Aorta (tissue), 5 donors: ENCODE measurements around the gene DMWD. TPM values are rescaled to one million over a fixed set of nuclear protein-coding genes. Genes with fewer than 3 reads are reported as not detected.

Source experiments
- ATAC-seq: fragments of 200-7000 bp; cut with Tn5 transposase; one replicate; pipeline ENCODE4 v1.9.1; 2022; ENCODE audit warnings: moderate library complexity; ENCODE audit not compliant: low FRiP score
- DNase-seq, 2 donors: peaks; one replicate each; pipeline ENCODE4 v3.0.0-alpha.2; 2020
- H3K27ac ChIP-seq, 2 donors: one replicate each; pipeline ENCODE4 v1.5.1; 2013; ENCODE audit warnings: low read length in 2 of 2, mild to moderate bottlenecking in 2 of 2, moderate library complexity in 2 of 2, control low read depth in 1 of 2, inconsistent platforms in 1 of 2, low read depth in 1 of 2
- H3K27me3 ChIP-seq, 2 donors: one replicate each; pipeline ENCODE4 v1.6.1; 2013; ENCODE audit warnings: control low read depth in 1 of 2, low read length in 1 of 2, mild to moderate bottlenecking in 1 of 2, moderate library complexity in 1 of 2; ENCODE audit not compliant: insufficient read depth in 2 of 2, control insufficient read depth in 1 of 2
- H3K36me3 ChIP-seq, 2 donors: one replicate each; pipeline ENCODE4 v1.6.1; 2013; ENCODE audit warnings: control low read depth in 1 of 2, low read length in 1 of 2, mild to moderate bottlenecking in 1 of 2; ENCODE audit not compliant: insufficient read depth in 2 of 2, control insufficient read depth in 1 of 2
- H3K4me1 ChIP-seq, 2 donors: one replicate each; pipeline ENCODE4 v1.6.1; 2013; ENCODE audit warnings: low read length in 2 of 2, control low read depth in 1 of 2, mild to moderate bottlenecking in 1 of 2, moderate library complexity in 1 of 2; ENCODE audit not compliant: insufficient read depth in 2 of 2, control insufficient read depth in 1 of 2
- H3K4me3 ChIP-seq, 2 donors: one replicate each; pipeline ENCODE4 v1.5.1; 2013; ENCODE audit warnings: low read length in 2 of 2, control low read depth in 1 of 2, mild to moderate bottlenecking in 1 of 2
- H3K9me3 ChIP-seq: one replicate; pipeline ENCODE4 v1.6.1; 2013; ENCODE audit warnings: mild to moderate bottlenecking, low read length; ENCODE audit not compliant: control insufficient read depth
- WGBS, 2 donors: extraction: QIAGEN DNeasy Blood & Tissue Kit; methylation state at CpG; one replicate each; pipeline ENCODE4 v1.1.7; 2013; 5-methylcytosine and 5-hydroxymethylcytosine counted together
- intact Hi-C, 2 donors: fragments of 100-400 bp; cut with DNase I; formaldehyde crosslinking; loops; one replicate each; pipeline versions ENCODE4 v1.14.2 to v1.15.0; 2022
- polyA plus RNA-seq, 2 donors: library from polyadenylated mRNA; stranded (reverse); fragments of 200-250 nt; gene quantifications; one replicate each; pipeline ENCODE4 v1.2.3, GENCODE V29; 2013
- total RNA-seq, 2 donors: library from RNA; stranded (reverse); fragmentation: NEBNext Ultra II Directional; extraction: Animal tissue kit (Norgen Biotek cat#: 25700); gene quantifications; one replicate each; pipeline ENCODE4 v1.2.1, GENCODE V29; 2021
- donor health status: healthy with polysubstance abuse.
- donor health status: Bipolar disorder and iron deficiency.
- donor health status: DM: no; HTN: no; CAD: no.
- donor health status: DM: no; HTN: no; CAD: no.
- donor health status: DM: yes; HTN: yes; CAD: no.

Gene DMWD
- total and polyA plus RNA-seq, 4 donors: 20.9 to 70.7 (median 66.4) TPM

- intact Hi-C loops: no loop called here
- DNase-seq (no peak), ATAC-seq (no peak)
- H3K27ac ChIP-seq: no peak overlapping the region
- no peaks in the 10 kb centered on the region for H3K9me3 ChIP-seq
- H3K4me1 ChIP-seq: no peaks in the 10 kb centered on the region
- H3K4me3 ChIP-seq: no peak overlapping the region
- H3K36me3 ChIP-seq: peaks cover 0 to 14% of the 10 kb centered on the region in 2 donors
- H3K27me3 ChIP-seq: no peaks in the 10 kb centered on the region
- 80 to 91% methylated on average over 22 of the region's 22 CpGs for WGBS, 2 donors
Measured at GRCh38 chr19:45825917-45826893, 33.6 kb upstream of the DMWD start.

GRCh38 chr19:45825263-45825605 is 32.6 kb upstream of the DMWD start:
- no peak for ATAC-seq
- H3K36me3 ChIP-seq: peaks cover 0 to 14% of the 10 kb centered on the region in 2 donors
- intact Hi-C loops: no loop called here
- no peak overlapping the region for H3K4me3 ChIP-seq
- H3K27ac ChIP-seq: no peak overlapping the region
- H3K4me1 ChIP-seq: no peaks in the 10 kb centered on the region
- DNase-seq: no peak
- WGBS, 2 donors: 91 to 94% methylated on average over 7 to 8 of the region's 8 CpGs
- no peaks in the 10 kb centered on the region for H3K9me3 ChIP-seq
- H3K27me3 ChIP-seq: no peaks in the 10 kb centered on the region

GRCh38 chr19:45824531-45825262 is 32.1 kb upstream of the DMWD start:
- 85 to 87% methylated on average over 26 of the region's 26 CpGs for WGBS, 2 donors

GRCh38 chr19:45824041-45824471 is 31.4 kb upstream of the DMWD start:
- no peak overlapping the region for H3K27ac ChIP-seq
- ATAC-seq (no peak), DNase-seq (no peak)
- H3K4me3 ChIP-seq: no peak overlapping the region
- no peaks in the 10 kb centered on the region for H3K4me1 ChIP-seq
- intact Hi-C loops: no loop called here
- H3K9me3 ChIP-seq: no peaks in the 10 kb centered on the region
- 43 to 61% methylated on average over 11 to 12 of the region's 12 CpGs for WGBS, 2 donors
- H3K27me3 ChIP-seq: no peaks in the 10 kb centered on the region
- H3K36me3 ChIP-seq: peaks cover 0 to 13% of the 10 kb centered on the region in 2 donors

More at GRCh38 chr19:45824531-45825262, 32.1 kb upstream of the DMWD start:
- intact Hi-C loops: no loop called here
- no peak for DNase-seq
- Histone ChIP-seq H3K4me1 (no peaks in the 10 kb centered on the region), H3K36me3 (peaks cover 0 to 14% of the 10 kb centered on the region in 2 donors), H3K27me3 (no peaks in the 10 kb centered on the region), H3K4me3 (no peak overlapping the region), H3K27ac (no peak overlapping the region), H3K9me3 (no peaks in the 10 kb centered on the region)
- no peak for ATAC-seq

- H3K27me3 ChIP-seq: no peaks in the 10 kb centered on the region
- DNase-seq: no peak
- WGBS, 2 donors: 90 to 94% methylated on average over 12 of the region's 12 CpGs
Measured at GRCh38 chr19:45823182-45823581, 30.5 kb upstream of the DMWD start.

GRCh38 chr19:45822716-45823115 is 30.1 kb upstream of the DMWD start:
- WGBS, 2 donors: 95% methylated on average over 5 of the region's 5 CpGs
- ATAC-seq: no peak
- Histone ChIP-seq H3K27me3 (no peaks in the 10 kb centered on the region), H3K9me3 (no peaks in the 10 kb centered on the region), H3K4me1 (no peaks in the 10 kb centered on the region), H3K4me3 (no peak overlapping the region), H3K27ac (no peak overlapping the region), H3K36me3 (peaks cover 0 to 8% of the 10 kb centered on the region in 2 donors)
- intact Hi-C loops: no loop called here
- DNase-seq: no peak

More at GRCh38 chr19:45823182-45823581, 30.5 kb upstream of the DMWD start:
- intact Hi-C loops: no loop called here
- H3K27ac ChIP-seq: no peak overlapping the region
- no peaks in the 10 kb centered on the region for H3K9me3 ChIP-seq
- peaks cover 0 to 8% of the 10 kb centered on the region in 2 donors for H3K36me3 ChIP-seq
- no peaks in the 10 kb centered on the region for H3K4me1 ChIP-seq
- ATAC-seq: no peak
- H3K4me3 ChIP-seq: no peak overlapping the region

- Histone ChIP-seq H3K9me3 (no peaks in the 10 kb centered on the region), H3K36me3 (peaks cover 0 to 8% of the 10 kb centered on the region in 2 donors), H3K4me3 (no peak overlapping the region), H3K4me1 (no peaks in the 10 kb centered on the region), H3K27ac (no peak overlapping the region), H3K27me3 (no peaks in the 10 kb centered on the region)
- WGBS, 2 donors: 80 to 87% methylated on average over 10 of the region's 10 CpGs
- intact Hi-C loops: no loop called here
- ATAC-seq (no peak), DNase-seq (peak in 1 of 2 donors; percentile 73)
Measured at GRCh38 chr19:45821570-45821969, 28.9 kb upstream of the DMWD start.

- no peak for DNase-seq
- ATAC-seq: no peak
- H3K36me3 ChIP-seq: peaks cover 0 to 7% of the 10 kb centered on the region in 2 donors
- H3K4me3 ChIP-seq: no peak overlapping the region
- no peaks in the 10 kb centered on the region for H3K27me3 ChIP-seq
- H3K4me1 ChIP-seq: no peaks in the 10 kb centered on the region
- no peaks in the 10 kb centered on the region for H3K9me3 ChIP-seq
- intact Hi-C loops: no loop called here
- 77 to 84% methylated on average over 8 of the region's 8 CpGs for WGBS, 2 donors
- no peak overlapping the region for H3K27ac ChIP-seq
Measured at GRCh38 chr19:45821103-45821521, 28.5 kb upstream of the DMWD start.
